Gastrocnemius medialis (tissue), 4 donors: Measurements from ENCODE around the gene NRG4.

Experiments
- POLR2A ChIP-seq, 2 donors: fragments of 450-650 bp; IDR thresholded peaks; one replicate each; pipeline ENCODE4 v1.6.1; 2017; ENCODE audit warnings: antibody characterized with exemption in 2 of 2, mild to moderate bottlenecking in 2 of 2, moderate library complexity in 2 of 2
- TF ChIP-seq, protein P1 (sequence below), 5 experiments: fragments of 450-650 bp in 3 of 5; fragments of 200-600 bp in 2 of 5; sonication (generic) in 2 of 5; IDR thresholded peaks in 4 of 5; conservative IDR thresholded peaks in 1 of 5; 1 replicate in 4 of 5; 2 replicates in 1 of 5; pipeline ENCODE4 v1.5.1; 2016 to 2019; ENCODE audit warnings: antibody characterized with exemption in 5 of 5, mild to moderate bottlenecking in 3 of 5, moderate library complexity in 3 of 5

DNA sequence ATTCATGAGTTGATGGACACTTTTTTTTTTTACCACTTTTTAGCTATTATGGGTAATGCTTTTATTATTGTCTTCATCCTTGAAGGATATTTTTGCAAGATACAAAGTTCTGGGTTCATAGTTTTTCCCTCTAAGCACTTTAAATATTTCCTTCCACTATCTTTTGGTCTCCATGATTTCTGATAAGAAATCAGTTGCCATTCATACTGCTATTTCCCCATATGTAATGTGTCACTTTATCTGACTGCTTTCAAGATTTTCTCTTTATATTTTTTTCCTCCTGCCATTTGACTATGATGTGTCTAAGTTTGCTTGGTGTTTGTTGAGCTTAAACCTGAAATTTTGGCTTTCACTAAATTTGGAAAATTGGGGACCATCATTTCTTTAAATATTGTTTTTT, 19.3 kb downstream of the NRG4 start:
- TF ChIP-seq, protein P1, sequence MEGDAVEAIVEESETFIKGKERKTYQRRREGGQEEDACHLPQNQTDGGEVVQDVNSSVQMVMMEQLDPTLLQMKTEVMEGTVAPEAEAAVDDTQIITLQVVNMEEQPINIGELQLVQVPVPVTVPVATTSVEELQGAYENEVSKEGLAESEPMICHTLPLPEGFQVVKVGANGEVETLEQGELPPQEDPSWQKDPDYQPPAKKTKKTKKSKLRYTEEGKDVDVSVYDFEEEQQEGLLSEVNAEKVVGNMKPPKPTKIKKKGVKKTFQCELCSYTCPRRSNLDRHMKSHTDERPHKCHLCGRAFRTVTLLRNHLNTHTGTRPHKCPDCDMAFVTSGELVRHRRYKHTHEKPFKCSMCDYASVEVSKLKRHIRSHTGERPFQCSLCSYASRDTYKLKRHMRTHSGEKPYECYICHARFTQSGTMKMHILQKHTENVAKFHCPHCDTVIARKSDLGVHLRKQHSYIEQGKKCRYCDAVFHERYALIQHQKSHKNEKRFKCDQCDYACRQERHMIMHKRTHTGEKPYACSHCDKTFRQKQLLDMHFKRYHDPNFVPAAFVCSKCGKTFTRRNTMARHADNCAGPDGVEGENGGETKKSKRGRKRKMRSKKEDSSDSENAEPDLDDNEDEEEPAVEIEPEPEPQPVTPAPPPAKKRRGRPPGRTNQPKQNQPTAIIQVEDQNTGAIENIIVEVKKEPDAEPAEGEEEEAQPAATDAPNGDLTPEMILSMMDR (IDR thresholded peaks at IDR 0.05 in 4 of 5, conservative IDR thresholded peaks at IDR 0.05 in 1 of 5) = no peak
- no peak for TF ChIP-seq POLR2A (IDR thresholded peaks at IDR 0.05)
